ENCODE measurements around the gene FAM171A1. TPM values are rescaled to one million over a fixed set of nuclear protein-coding genes. Genes with fewer than 3 reads are reported as not detected.
A peak's percentile ranks its signal among the peaks of the same experiment; 100 is the strongest.
"Not testable (repeated sequence)": the region's sequence is repeated elsewhere in the genome, so short reads cannot be mapped to it uniquely, and the experiment has no call there.

The FAM171A1 gene
- total RNA-seq, 1 donor from 2014 or later = 34.9 TPM

GRCh38 chr10:15290150-15290549, 80.9 kb downstream of the FAM171A1 start:
- DNase-seq (ENCODE audit: low read depth) = no peak

- DNase-seq (ENCODE audit: low read depth) = no peak
Measured at GRCh38 chr10:15280974-15281373, 90.1 kb downstream of the FAM171A1 start.

DNA sequence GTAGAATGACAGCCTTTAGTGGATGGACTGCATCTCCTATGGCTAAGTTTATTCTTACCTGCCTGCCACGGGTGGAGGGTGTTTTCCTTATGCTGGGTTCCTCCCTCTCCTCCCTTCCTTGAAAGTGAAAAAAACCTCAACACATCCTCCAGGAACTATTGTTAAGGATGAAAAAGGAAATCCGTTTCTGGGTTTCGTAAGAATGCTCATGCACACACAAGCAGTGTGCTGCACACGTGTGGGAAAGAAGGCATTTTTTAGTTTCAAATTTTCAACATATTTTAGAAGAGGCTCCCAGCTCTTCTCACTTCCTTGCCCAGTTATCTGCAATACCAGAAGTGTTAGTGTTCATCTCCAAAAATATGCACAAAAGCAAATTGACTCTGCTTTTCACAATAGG, 90.6 kb downstream of the FAM171A1 start:
- no peak for DNase-seq (ENCODE audit: low read depth)

GRCh38 chr10:15279236-15279635, 91.9 kb downstream of the FAM171A1 start:
- DNase-seq (ENCODE audit: low read depth) = no peak

DNA sequence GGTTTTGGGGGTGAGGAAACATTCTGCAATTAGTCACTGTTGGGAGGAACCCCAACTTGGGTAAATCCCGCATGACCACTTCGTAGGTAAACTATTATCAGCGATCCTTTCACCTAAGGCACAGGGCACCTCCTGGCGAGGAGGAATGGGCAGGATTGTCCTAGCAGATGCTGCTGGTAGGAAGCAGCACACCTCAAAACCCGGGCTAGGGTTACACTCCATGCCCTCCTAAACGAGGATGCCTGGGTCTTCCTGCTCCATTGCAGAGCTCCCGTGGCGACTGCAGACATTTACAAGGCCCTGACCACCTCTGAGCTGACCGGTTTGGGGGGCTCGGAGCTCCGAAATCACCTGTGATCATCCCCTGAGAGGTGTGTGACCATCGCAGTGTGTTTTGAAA, 92.3 kb downstream of the FAM171A1 start:
- DNase-seq (ENCODE audit: low read depth) = no peak

DNA sequence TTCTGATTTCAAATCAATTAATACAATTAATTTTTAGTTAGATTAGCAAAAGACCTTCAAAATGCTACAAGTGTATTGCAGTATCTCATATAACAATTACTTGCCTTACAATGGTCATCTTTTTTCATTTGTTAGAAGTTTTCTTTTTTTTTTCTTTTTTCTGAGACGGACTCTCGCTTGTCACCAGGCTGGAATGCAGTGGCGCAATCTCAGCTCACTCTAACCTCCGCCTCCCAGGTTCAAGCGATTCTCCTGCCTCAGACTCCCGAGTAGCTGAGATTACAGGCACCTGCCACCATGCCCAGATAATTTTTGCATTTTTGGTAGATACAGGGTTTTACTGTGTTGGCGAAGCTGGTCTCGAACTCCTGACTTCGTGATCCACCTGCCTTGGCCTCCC, 95.0 kb downstream of the FAM171A1 start:
- not testable (repeated sequence) for DNase-seq (ENCODE audit: low read depth)

- not testable (repeated sequence) for DNase-seq (ENCODE audit: low read depth)
Measured at GRCh38 chr10:15269838-15270237, 101.3 kb downstream of the FAM171A1 start.

GRCh38 chr10:15267496-15267895, 103.6 kb downstream of the FAM171A1 start:
- DNase-seq (ENCODE audit: low read depth) = no peak

DNA sequence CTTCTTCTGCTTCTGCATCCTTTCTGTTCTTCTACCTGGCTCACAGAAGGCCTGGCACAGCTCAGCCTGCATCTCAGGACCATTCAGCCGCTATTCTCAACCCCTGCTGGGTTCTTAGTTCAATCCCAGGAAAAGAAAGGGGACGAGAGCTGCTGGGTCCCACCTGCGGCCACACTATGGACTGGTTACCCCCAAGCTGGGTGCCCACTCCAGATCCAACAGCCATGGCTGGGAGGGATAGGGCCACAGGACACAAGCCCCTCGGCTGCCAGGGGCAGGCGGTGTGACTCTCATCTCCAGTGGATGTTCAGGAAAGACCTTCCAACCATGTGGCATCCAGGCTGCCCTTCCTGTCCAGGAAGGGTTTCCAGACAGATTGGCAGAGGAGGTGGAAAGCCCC, 105.0 kb downstream of the FAM171A1 start:
- no peak for DNase-seq (ENCODE audit: low read depth)

GRCh38 chr10:15265558-15265957, 105.5 kb downstream of the FAM171A1 start:
- no peak for DNase-seq (ENCODE audit: low read depth)

DNA sequence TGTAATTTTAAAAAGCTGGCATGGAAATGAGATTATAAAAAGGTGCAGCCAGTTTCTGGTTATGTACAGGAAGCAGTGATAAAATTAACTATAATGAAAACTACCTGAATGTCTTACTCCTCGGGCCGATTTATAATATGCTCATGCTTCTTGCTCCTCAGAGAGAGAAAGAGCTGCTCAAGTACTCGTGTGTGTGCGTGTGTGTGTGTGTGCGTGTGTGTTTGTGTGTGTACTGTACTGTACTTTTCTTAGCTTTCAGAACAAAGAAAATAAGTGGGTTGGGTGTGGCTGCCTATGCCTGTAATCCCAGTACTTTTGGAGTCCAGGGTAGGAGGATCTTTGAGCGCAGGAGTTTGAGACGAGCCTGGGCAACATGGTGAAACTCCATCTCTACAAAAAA, 106.0 kb downstream of the FAM171A1 start:
- no peak for DNase-seq (ENCODE audit: low read depth)

DNA sequence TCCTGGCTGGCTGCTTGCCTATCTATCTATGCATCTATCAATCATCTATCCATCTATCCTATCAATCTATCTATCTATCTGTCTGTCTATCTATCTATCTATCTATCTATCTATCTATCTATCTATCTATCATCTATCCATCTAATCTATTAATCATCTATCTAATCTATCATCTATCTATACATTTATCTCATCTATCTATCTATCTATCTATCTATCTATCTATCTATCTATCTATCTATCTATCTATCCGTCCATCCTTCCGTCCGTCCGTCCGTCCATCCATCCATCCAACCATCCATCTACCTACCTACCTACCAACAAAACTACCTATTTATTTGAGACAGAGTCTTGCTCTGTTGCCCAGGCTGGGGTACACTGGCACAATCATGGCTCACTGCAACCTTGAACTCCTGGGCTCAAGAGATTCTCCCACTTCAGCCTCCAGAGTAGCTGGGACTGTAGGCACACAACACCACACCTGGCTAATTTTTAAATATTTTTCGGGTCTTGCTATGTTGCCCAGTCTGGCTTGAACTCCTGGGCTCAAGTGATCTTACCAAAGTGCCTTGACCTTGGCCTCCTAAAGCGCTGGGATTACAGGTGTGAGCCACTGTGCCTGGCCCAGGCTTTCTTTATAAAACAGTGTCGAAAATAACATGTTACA, 107.3 kb downstream of the FAM171A1 start:
- no peak for DNase-seq (ENCODE audit: low read depth)

- peak; percentile 49 for DNase-seq (ENCODE audit: low read depth)
Measured at GRCh38 chr10:15262036-15262713, 108.9 kb downstream of the FAM171A1 start.

DNA sequence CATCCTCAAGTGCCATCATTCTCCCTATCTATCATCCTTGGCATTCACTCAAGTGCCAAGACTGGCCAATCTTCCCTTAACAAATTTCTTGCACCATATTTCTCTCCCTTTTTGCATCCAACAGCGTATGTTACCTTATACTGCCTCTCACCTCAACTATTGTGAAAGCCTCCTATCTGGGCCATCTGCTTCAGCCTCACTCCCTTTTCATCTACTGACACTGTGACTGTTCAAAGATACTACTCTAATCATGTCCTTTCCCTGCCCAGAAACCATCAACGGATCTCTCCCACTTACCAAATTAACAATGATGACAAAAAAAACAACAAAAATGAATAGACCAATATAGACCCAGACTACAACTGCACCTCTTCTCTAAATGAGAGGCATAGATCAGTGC, 112.0 kb downstream of the FAM171A1 start:
- no peak for DNase-seq (ENCODE audit: low read depth)

- no peak for DNase-seq (ENCODE audit: low read depth)
Measured at GRCh38 chr10:15258255-15258654, 112.8 kb downstream of the FAM171A1 start.

DNA sequence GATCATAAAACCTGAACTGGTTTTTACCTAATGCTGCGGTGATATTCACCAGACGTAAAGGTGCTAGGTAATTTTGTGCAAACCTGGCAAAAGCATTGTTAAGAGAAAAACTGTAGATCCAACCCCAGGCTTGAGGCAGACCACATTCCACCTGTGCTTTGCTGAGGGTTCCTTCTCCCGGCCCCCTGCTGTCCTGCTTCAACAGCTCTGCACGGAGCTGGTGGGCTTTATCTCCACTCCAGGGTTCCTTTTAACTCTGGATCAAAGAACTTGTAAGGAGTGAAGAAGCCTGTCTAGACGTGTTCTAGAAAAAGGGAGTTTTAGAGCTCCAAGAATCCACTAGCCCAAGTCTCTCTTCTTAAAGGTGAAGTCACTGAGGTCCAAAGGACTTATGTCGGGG, 115.1 kb downstream of the FAM171A1 start:
- no peak for DNase-seq (ENCODE audit: low read depth)

DNA sequence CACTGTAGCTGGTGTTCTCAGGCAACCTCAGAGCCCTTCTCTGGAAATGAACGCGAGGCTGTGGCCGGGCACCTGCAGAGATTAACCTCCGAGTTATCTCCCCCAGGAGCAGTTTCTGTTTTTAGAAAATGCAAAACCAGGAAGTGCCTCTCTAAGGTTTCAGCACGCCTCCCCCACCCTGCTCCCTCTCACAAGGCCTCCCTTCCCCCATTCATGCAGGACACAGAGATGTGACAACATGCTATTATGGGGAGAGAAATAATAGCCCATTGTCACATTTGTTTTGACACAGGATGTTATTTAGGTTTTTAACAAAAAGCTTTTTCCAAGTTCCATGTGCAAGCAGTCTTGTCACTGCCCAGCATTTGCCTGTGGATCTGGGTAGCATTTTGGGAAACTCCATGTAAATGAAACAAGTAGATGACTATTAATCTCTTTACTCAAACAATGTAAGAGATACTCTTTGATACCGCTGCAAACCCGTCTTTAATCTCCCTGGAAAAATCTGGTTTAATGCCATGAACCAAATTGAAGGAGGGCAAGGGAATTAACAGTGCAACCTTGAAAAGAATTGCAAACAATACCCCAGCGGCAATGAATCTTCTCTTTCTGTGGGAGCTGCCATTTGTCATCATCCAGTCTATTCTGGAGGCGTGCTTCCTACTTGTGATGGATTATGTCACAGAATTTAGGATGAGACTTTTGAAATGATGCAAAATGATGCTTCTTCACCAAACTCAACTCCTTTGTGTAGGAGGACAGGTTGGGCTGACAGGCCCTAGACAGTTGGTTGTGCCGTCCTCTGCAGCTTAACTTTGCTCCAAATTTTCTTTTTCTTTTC, 116.1 kb downstream of the FAM171A1 start:
- no peak for DNase-seq (ENCODE audit: low read depth)

- DNase-seq (ENCODE audit: low read depth) = no peak
Measured at GRCh38 chr10:15253951-15254807, 116.9 kb downstream of the FAM171A1 start.

DNA sequence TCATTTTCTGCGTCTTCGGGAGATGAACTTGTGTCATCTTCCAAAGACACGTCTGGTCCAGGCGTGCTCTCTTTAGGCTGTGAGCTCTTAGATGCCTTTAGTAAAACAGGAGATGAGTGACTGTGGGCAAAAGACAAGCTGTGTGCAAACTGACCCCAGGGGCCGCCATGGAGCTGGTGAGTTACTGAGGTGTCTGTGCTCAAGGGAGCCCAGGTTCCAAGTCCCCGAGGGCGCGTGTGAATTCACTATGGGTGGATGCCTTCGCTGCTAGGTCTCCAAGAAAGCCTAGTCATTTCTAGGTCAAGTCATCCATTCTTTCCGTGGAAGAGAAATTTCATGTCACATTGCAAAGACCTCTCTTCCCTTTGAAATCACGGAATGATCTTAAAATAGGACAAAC, 118.7 kb downstream of the FAM171A1 start:
- DNase-seq (ENCODE audit: low read depth) = no peak

DNA sequence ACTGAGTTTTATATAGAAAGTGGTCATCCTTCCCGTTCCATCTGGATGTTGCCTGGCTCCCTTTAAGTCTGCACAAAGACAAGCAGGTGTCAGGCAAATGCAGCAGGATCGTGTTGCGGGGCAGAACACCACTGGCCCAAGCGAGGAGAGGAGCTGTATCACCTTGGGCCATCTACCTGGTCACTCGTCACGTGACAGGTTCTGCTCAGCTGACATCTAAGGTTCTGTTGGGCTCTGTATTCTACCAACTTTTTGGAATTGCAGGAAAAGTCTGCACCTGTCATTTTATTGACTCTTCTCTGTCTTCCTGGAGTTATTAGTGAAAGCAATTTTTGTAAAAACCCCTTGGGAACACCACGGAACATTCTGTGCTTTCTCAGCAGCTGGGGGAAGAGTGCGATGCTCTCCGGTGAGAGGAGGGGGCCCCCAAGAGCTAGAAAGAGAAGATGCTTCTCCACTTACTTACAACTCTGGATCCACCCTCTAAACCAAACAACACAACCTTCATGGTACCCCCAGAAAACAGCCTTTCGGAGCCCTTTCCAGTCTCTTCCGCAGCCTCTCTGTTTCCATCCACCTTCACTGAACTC, 119.2 kb downstream of the FAM171A1 start:
- DNase-seq (ENCODE audit: low read depth) = no peak

GRCh38 chr10:15245530-15245929, 125.6 kb downstream of the FAM171A1 start:
- DNase-seq (ENCODE audit: low read depth) = no peak

All from renal cortical epithelial cell (primary cell).